Forelimb muscle (tissue), 1 donor: ENCODE results near the gene MYOT. TPM values are rescaled to one million over a fixed set of nuclear protein-coding genes. Genes with fewer than 3 reads are reported as not detected.
"Not testable (repeated sequence)": the region's sequence is repeated elsewhere in the genome, so short reads cannot be mapped to it uniquely, and the experiment has no call there.

Experiments used
- DNase-seq: peaks from one replicate; pipeline ENCODE4 v3.0.0-alpha.2; 2013; ENCODE audit warnings: low read depth
- polyA plus RNA-seq: library from polyadenylated mRNA; unstranded; fragments of 120-200 nt; gene quantifications from one replicate; pipeline ENCODE4 v1.2.1, GENCODE V29; 2013; ENCODE audit not compliant: insufficient read length

Gene MYOT
- polyA plus RNA-seq, 1 donor: 327 TPM

- no peak for DNase-seq
Measured at GRCh38 chr5:137856201-137856600, 11.5 kb upstream of the MYOT start.

DNA sequence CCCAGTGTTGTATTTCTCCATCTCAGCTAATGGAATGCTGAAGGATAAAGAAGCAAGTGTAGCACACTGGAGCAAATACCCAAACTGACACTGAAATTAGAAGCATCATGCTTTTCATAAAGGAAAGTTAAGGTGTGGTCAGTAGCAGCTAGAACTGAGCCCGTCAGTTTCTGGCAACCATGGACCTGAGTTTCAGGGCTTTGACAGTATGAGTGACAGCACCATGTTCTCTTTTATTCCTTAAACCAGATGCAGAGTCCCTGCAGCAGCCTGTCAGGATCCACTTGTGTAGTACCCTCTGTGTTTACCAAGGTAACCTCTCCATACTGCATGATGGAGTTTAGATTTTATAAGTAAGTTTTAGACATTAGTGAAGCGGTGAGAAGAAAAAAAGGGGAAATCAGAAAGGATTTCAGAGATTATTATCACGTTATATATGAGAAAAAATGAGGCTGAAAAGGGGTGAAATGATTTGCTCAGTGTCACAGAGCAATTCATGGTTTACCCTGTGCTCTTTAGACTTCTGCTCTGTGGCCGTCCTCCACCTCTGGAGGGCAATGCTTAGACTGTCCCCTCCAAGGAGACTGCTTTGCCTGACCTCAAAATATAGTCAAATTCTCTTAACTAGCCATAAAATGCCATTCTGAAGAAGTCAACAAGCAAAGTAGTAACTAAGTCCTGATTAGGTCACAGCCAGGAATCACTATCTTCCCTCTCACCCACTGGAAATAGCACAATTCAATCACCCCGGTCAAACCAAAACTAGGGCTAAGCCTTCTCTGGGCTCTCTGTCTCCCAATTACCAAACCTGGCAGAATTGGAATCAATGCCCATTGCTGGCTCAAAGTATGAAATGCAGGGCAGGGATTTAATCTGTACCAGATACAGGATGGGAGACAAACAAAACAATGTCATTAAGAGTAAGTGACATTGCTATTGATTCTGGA is 10.5 kb upstream of the MYOT start:
- no peak for DNase-seq

- no peak for DNase-seq
Measured at GRCh38 chr5:137858223-137858916, 9.3 kb upstream of the MYOT start.

DNA sequence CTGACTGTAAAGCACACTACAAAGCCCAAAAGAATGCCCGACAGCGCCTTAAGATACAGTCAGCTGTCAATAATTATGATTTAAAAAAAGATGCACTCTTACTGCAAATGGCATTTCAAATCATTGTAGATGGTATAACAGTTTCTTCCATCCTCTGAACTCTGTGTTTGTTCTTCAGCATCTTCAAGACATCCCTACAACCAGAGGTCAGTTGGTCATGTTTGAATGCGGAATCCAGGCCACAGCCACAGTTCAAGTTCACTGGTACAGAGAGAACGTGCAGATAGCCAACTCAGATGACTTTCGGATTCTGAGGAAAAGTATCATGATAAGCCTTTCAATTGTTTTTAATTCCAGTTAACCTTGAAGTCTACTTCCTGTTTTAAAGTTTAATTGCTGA is 8.7 kb upstream of the MYOT start:
- no peak for DNase-seq

DNA sequence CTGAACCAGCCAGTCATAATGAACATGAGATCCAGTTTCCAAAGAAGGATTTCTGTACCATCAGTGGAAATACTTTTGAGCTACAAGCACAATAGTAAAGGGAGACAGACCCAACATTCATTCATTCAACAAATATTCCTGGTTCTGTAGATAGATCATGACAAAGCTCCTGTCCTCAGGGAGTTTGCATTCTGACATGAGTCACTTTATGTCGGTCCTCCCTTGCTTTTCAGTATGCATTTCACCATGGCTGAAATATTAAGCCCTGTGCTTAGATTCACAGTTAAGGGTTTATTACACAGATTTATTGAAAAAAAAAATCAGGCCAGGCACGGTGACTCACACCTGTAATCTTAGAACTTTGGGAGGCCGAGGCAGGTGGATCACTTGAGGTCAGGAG is 5.4 kb upstream of the MYOT start:
- no peak for DNase-seq

DNA sequence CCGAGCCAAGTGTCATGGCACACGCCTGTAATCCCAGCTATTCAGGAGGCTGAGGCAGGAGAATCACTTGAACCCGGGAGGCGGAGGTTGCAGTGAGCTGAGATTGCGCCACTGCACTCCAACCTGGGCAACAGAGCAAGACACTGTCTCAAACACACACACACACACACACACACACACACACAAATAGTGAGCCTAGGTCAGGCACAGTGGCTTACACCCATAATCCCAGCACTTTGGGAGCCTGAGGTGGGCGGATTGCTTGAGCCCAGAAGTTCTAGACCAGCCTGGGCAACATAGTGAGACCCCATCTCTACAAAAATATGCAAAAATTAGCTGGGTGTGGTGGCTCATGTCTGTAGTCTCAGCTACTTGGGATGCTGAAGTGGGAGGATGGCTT is 4.0 kb upstream of the MYOT start:
- not testable (repeated sequence) for DNase-seq

DNA sequence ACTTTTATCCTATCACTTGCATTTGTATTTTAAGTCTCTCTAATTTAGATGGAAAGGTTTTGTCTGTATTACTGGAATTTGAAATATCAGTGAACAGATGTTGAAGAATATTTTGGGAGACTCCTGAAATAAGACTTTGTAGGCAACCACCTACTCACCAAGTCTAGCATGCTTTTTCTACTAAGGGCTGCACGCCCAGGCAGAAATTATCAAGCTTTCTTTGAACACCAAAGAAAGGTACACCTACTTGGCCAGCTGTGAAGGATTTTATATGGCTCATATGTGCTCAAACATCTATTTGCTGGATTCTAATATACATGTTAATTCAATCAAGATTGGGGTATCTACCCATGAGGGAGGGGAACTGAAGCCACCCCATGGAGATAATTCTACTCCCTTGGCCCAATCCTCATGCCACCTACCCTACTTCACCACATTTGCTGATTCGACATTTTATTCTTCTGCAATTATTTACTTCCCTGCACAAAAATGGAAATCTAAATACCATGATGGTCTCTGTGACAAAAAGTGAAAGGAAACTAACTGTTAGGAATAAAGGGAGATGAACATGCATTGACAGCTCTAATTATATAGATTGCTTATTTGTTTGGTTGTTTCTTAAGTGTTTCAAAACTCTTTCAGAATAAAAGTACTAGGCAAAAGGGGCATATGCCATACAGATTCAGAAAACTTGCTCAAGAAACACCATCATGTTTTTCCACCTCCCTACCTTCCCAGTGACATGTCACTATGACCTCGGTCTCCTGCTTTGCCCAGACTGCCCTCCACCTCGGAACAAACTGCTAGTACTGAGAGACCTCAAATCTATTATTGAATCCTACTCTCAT is 895 bp upstream of the MYOT start:
- no peak for DNase-seq

- no peak for DNase-seq
Measured at GRCh38 chr5:137870647-137871339, 3.1 kb downstream of the MYOT start.

DNA sequence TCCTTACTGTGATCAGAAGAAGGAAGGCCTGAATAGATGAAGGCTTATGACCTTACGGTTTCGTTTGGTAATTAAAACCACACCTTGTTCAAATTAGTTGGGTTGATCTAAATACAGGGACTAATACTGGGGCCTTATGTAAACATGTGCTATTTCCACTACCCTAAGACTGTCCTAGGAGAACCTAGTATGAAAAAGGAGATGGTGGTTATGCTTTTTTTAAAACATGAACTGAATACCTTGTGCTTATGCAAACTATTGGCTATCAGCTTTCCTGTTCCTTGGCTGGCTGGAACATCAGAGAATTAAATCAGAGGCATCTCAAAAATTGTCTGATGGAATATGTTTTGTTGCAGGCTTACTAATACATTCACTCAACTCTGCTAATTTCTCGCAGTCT is 3.9 kb downstream of the MYOT start:
- no peak for DNase-seq

DNA sequence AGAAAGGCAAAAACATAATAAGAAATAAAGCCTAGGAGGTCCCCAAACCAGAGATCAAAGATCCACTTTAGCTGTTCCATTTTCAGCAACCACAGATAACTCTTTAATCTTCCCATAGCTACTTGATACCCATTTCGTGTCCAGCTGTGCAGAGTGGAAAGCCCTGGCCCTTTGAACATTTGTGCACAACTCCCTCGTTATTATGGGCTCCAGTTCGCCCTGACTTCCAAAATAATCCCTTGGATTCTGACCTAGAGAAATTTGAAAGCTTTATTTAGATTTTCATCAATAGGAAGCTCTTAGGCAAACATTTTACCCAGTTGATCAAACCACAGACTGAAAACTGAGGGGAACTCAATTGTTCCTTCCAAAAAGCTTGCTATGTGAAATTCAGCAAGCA is 4.8 kb downstream of the MYOT start:
- no peak for DNase-seq

DNA sequence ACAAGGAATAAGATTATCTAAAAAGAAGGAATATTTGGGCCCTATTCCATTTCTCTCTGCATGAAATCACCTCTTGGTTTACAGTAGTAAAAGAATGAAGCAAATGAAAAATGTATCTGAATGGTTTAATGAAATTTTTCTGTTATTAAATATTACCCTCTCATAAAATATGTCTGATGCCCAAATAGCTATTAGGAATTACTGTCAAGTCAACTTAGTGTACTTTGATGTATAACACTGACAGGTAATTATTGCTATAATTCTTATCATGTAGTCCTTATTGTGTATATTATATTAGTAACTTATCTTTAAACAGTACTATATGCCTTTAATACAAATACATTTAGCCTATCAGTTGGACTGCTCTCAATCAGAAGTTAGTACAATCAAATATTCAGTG is 8.4 kb downstream of the MYOT start:
- no peak for DNase-seq

GRCh38 chr5:137880313-137880712 is 12.7 kb downstream of the MYOT start:
- no peak for DNase-seq

- DNase-seq: no peak
Measured at GRCh38 chr5:137887831-137888230, 20.2 kb downstream of the MYOT start.

- DNase-seq: no peak
Measured at GRCh38 chr5:137888466-137888862, 20.8 kb downstream of the MYOT start.

DNA sequence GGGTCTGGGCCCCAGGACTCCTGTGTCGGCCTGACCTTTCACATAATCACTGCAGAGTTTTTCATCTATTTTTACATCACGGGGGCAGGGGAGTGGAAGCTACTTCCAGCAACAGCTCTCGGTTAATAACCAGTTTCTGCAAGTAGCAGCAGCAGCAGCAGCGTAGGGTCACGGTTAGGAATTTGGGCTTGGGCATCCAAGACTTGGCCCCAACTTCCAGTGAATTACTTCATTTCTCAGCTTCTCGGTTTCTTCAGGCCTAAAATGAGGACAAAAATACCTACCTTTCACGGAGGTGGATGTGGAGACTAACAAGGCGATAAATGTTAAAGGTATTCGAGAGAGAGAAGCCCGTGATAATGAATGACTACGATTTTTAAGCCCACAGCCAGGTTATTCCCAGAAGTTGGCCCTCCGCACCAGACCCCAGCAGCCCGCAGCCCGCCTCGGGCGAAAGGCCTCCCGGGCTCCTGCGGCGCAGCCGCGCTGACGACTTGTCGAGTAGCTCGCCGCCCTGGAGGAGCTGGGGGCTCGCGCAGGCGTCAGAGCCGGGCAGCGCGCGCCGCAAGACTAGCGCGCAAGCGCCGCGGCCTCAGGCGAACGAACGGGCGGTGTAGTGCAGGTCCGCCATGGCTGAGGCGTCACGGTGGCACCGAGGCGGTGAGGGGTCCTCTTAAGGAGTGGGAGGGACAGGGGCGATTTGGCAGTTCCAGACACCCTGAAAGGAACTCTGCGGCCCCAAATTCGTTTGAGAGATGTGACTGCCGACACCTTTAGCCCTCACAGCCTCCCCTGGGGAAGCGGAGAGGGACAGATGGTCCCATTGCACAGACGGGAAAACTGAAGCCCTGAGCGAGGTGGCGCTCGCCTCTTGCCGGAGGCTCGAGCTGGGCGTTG is 21.5 kb downstream of the MYOT start, which contains the start of gene PKD2L2:
Gene PKD2L2 (plus strand): TSS at position 595 of the 897 bp plus-strand sequence. CDS start 35 bp downstream, at position 630.
- DNase-seq: peak; percentile 67

GRCh38 chr5:137890845-137891244 is 23.2 kb downstream of the MYOT start:
- no peak for DNase-seq

GRCh38 chr5:137891849-137892248 is 24.2 kb downstream of the MYOT start:
- no peak for DNase-seq

DNA sequence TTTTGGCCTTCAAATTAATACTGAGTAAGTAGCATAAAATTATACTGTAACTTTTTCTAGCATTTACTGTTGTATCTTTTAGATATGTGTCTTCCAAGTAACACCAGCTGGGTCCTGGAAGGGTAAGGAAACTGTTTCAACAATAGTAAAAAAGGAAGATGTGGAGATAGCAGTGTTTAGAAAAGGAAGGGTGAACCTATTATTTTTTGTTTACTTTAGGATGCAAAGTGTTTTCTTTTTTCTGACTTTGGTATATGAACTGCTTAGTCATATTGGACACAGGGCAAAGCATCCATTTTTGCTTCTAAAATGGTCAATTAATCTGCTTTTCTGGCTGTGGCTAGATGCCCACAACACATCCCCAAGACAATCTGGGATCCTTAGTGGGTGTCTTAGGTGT is 26.9 kb downstream of the MYOT start:
- DNase-seq: no peak

GRCh38 chr5:137896560-137896959 is 28.9 kb downstream of the MYOT start:
- DNase-seq: no peak

DNA sequence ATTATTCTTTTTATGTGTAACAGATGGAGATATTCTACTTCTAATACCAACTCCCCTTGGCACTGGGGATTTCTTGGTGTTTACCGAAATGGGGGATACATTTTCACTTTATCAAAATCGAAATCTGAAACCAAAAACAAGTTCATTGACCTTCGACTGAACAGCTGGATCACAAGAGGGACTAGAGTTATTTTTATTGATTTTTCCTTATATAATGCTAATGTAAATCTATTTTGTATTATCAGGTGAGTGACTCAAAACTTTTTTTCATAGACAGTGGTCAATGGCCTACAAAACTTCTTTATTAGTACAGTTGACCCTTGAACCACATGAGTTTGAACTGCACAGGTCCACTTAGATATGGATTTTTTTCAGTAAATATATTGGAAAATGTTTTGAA is 31.8 kb downstream of the MYOT start:
- no peak for DNase-seq
